K562 (cell line): ENCODE data around the gene ADRM1. TPM values are rescaled to one million over a fixed set of nuclear protein-coding genes. Genes with fewer than 3 reads are reported as not detected.

ENCODE experiments used
- CC2D1A ChIP-seq: fragments of 450-650 bp; IDR thresholded peaks from 2 replicates; pipeline ENCODE4 v1.6.1; 2017; ENCODE audit warnings: mild to moderate bottlenecking
- CREBBP ChIP-seq: IDR thresholded peaks from one replicate; pipeline ENCODE4 v1.6.1; 2012; ENCODE audit warnings: low read depth, mild to moderate bottlenecking, control low read depth, inconsistent platforms, low read length
- KAT7 ChIP-seq: sonication (generic); formaldehyde crosslinking; IDR thresholded peaks from 2 replicates; pipeline ENCODE4 v1.8.0; 2022; ENCODE audit warnings: missing genetic modification reagents, mild to moderate bottlenecking, borderline replicate concordance
- NR3C1 ChIP-seq: sonication (generic); formaldehyde crosslinking; IDR thresholded peaks from 2 replicates; pipeline ENCODE4 v1.8.1; 2022; ENCODE audit warnings: missing genetic modification reagents
- PHTF2 ChIP-seq: fragments of 250-450 bp; sonication (Bioruptor Pico); IDR thresholded peaks from 2 replicates; pipeline ENCODE4 v1.5.0; 2021; ENCODE audit warnings: mild to moderate bottlenecking
- ZBTB1 ChIP-seq: sonication (generic); formaldehyde crosslinking; IDR thresholded peaks from 2 replicates; pipeline ENCODE4 v1.8.1; 2023; ENCODE audit warnings: missing genetic modification reagents, low read depth, mild to moderate bottlenecking, borderline replicate concordance
- polyA plus RNA-seq, 8 experiments: library from polyadenylated mRNA; depleted of rRNA in 4 of 8; stranded (reverse) in 5 of 8; unstranded in 3 of 8; fragments of >200 nt; fragmentation: Nextera tagmentation in 2 of 8; fragmentation: Illumina TruSeq in 1 of 8; extraction: Ambion mirVana in 2 of 8; extraction: Trizol in 1 of 8; gene quantifications; 2 replicates each; pipeline versions ENCODE4 v1.2.1 to v1.2.3, GENCODE V29; 2011 to 2014; ENCODE audit warnings: inconsistent platforms in 1 of 8, missing spikeins in 1 of 8
- total RNA-seq, 7 experiments: library from RNA; depleted of rRNA in 6 of 7; stranded (reverse); fragments of >200 nt in 6 of 7; fragmentation: Illumina TruSeq in 2 of 7; extraction: Trizol in 2 of 7; gene quantifications; 2 replicates each; pipeline versions ENCODE4 v1.2.1 to v1.2.3, GENCODE V29; 2011 to 2021; ENCODE audit warnings: low replicate concordance in 1 of 7
- TF ChIP-seq, protein P1 (sequence below), 2 experiments: fragments of 150-350 bp in 1 of 2; IDR thresholded peaks; 2 replicates each; pipeline ENCODE4 v1.6.1; 2012 to 2016; ENCODE audit warnings: low read depth in 2 of 2, low read length in 2 of 2, mild to moderate bottlenecking in 1 of 2, moderate library complexity in 1 of 2
- TF ChIP-seq, protein P2 (sequence below): fragments of 250-450 bp; sonication (Bioruptor Pico); IDR thresholded peaks from 2 replicates; pipeline ENCODE4 v1.9.0; 2021; ENCODE audit warnings: mild to moderate bottlenecking

The ADRM1 gene
- total and polyA plus RNA-seq, 9 of the 15 experiments (the other 6 are each of a cell fraction or from before 2014, with no cell fraction given), result 5.0 to 223 (median 67.4) TPM

DNA sequence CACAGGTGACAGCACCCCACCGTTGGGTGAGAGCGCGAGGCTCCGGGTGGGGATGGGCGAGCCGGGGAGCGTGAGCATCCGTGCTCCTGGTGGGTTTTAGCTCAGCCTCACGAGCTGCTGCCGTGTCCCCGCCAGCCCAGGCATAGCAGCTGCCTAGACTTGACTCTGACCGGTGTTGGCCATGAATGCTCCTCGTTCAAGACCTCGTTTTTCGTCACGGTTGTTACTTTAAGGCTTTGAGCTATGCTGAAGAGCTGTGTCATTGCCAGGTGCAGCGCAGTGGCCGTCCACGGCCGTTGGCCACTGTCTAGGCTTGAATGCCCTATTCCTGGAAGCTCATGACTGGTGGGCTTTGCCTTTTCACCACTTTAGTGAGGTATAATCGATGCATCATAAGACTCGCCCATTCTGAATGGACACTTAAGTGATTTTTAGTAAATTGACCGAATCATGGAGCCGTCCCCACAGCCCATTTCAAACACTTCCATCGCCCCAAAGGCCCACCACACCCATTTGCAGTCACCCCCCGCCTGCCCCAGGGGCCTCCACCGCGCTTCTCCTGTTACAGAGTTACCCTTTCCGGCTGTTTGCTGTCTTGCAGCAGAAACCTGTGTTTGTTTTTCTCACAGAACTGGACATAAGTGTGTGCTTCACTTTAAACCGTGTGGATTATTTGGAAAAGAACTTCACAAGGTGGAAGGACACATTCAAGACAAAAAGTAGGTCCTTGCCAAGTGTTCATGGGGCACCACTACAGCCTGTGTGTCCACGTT is 21.4 kb upstream of the ADRM1 start (continued):
- TF ChIP-seq, protein P1, sequence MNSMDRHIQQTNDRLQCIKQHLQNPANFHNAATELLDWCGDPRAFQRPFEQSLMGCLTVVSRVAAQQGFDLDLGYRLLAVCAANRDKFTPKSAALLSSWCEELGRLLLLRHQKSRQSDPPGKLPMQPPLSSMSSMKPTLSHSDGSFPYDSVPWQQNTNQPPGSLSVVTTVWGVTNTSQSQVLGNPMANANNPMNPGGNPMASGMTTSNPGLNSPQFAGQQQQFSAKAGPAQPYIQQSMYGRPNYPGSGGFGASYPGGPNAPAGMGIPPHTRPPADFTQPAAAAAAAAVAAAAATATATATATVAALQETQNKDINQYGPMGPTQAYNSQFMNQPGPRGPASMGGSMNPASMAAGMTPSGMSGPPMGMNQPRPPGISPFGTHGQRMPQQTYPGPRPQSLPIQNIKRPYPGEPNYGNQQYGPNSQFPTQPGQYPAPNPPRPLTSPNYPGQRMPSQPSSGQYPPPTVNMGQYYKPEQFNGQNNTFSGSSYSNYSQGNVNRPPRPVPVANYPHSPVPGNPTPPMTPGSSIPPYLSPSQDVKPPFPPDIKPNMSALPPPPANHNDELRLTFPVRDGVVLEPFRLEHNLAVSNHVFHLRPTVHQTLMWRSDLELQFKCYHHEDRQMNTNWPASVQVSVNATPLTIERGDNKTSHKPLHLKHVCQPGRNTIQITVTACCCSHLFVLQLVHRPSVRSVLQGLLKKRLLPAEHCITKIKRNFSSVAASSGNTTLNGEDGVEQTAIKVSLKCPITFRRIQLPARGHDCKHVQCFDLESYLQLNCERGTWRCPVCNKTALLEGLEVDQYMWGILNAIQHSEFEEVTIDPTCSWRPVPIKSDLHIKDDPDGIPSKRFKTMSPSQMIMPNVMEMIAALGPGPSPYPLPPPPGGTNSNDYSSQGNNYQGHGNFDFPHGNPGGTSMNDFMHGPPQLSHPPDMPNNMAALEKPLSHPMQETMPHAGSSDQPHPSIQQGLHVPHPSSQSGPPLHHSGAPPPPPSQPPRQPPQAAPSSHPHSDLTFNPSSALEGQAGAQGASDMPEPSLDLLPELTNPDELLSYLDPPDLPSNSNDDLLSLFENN (IDR thresholded peaks at IDR 0.05; ENCODE audit: low read depth in 2 of 2, low read length in 2 of 2), result no peak
- no peak for TF ChIP-seq NR3C1 (CRISPR knock-in tag)
- no peak for TF ChIP-seq PHTF2 (CRISPR knock-in tag)
- TF ChIP-seq ZBTB1, result no peak
- no peak for TF ChIP-seq KAT7 (CRISPR knock-in tag)
- TF ChIP-seq CREBBP, result no peak
- TF ChIP-seq, protein P2, sequence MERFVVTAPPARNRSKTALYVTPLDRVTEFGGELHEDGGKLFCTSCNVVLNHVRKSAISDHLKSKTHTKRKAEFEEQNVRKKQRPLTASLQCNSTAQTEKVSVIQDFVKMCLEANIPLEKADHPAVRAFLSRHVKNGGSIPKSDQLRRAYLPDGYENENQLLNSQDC (CRISPR knock-in tag), result no peak
- TF ChIP-seq CC2D1A, result no peak
